NCI-H526 (cell line): ENCODE data around the gene NUBP1.

Experiments used
- DNase-seq, 2 experiments: peaks; one replicate each; lab custom pipeline; 2025; lab: John Stamatoyannopoulos, UW

The NUBP1 gene

DNA sequence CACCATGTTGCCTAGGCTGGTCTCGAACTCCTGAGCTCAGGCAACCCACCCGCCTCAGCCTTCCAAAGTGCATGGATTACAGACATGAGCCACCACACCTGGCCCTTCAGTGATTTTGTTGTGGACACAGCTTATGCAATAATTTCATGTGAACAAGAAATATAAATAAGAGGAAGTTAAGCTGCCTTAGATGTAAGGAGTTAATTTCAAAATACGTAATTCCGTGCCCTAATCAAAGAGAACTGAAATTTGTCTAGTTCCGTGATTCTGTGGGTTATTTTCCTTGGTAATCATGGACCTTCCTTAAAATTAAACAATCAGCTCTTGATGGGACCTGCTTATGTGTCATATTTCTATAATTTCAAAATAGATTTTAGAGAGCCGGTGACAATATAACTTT is 63.1 kb downstream of the NUBP1 start:
- DNase-seq, result no peak

DNA sequence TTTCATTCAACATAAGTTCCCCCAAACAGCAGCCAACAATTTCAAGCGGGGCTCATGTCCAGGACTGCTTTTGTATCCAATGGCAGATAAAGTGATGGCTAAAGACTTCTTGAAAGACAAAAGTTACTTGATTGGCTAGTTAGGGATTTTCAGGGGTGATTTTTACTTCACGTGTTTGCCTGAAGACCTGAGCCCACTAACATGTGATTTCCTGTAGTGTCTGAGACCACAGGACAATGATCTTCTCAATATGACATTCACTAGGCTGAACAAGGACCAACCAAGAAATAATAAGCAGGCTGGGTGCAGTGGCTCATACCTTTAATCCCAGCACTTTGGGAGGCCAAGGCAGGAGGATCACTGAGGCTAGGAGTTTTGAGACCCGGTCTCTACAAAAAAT is 64.6 kb downstream of the NUBP1 start:
- DNase-seq, result no peak

DNA sequence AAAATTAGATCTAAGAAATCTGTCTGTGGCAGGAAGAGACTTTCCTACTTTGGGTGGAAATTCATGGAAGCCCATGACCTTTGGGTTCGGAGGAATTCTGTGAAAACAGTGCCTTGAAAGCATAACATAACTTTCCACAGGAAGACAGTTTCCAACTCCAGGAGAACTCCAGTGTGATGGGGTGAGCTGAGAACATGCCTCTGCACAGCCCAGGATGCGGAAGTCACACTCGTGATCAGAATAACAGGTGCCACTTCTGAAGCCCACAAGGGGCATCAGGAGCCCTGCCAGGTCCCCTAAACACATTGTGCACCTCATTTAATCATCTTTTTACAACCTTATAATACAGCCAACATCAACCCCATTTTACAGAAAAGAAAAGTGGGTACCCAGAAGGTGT is 65.2 kb downstream of the NUBP1 start:
- DNase-seq, result no peak

DNA sequence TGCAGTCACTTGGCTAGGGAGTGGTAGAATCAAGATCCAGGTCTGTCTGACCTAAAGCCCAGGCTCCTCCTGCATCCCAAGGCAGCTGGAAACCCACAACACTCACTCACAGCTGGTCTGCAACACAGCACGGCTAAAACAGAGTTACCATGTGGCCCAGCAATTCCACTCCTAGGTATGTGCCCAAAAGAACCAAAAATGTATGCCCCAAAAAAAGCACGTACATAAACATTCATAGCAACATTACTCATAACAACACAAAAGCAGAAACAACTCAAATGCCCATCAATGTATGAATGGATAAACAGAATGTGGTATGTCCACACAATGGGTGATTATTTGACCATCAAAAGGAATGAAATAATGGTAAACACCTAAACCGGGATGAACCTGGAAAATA is 66.1 kb downstream of the NUBP1 start:
- no peak for DNase-seq

DNA sequence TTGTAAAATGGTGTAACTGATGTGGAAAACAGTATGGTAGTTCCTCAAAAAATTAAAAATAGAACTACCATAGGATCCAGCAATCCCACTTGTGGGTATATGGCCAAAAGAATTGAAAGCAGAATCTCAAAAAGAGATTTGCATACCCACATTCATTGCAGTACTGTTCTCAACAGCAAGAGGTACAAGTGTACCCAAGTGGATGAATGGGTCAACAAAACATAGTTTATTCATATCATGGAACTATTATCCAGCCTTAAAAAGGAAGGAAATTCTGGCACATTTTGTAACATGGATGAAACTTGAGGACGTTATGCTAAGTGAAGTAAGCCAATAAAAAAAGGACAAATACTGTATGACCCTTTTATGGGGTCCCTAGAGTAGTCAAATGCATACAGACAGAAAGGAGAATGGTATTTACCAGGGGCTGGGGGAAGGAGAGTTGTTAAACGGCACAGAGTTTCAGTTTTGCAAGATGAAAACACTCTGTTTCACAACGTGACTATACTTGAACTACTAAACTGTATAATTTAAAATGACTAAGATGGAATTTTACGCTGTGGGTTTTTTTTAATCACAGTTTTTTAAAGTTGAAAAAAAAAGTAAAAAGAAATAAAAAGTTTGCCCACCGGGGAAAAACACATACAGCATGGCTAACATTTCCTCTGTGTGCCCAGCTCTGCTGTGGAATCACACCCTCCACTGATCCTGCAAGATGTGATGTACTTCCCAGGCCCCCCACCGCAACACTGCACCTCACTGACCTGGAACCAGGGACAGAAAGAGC is 68.9 kb downstream of the NUBP1 start:
- no peak for DNase-seq

DNA sequence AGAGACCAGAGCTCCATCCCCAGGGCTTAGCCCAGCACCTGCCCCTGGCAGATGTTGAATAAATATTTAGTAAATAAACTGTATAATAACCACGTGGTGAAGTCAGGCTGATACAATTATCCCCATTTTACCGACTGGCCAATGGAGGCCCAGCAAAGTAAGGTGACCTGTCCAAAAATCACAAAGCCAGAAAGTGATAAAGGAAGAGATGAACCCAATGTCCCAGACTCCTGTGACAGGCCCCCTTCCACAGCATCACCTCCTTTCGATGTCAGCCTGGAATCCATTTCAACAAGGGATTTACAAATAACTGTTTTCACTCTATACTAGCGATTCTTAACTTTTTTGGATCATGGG is 69.4 kb downstream of the NUBP1 start:
- DNase-seq, result no peak

DNA sequence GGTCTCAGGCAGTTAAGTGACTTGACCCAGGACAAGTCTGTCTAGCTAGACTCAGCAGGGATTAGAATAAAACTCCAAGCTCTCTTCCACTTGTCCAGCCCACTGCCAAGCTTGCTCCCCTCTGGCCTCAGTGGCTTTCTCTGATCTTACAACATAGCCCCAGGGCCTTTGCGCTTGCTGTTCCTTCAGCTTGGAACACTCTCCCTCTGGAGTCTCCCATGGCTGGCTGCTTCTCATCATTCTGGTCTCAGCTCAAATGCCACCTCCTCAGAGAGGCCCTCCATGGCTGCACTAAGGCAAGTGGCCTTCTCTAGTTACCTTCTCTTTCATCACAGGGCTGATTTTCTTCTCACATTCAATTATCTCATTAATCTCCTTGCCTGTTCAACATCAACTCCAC is 73.9 kb downstream of the NUBP1 start:
- no peak for DNase-seq

DNA sequence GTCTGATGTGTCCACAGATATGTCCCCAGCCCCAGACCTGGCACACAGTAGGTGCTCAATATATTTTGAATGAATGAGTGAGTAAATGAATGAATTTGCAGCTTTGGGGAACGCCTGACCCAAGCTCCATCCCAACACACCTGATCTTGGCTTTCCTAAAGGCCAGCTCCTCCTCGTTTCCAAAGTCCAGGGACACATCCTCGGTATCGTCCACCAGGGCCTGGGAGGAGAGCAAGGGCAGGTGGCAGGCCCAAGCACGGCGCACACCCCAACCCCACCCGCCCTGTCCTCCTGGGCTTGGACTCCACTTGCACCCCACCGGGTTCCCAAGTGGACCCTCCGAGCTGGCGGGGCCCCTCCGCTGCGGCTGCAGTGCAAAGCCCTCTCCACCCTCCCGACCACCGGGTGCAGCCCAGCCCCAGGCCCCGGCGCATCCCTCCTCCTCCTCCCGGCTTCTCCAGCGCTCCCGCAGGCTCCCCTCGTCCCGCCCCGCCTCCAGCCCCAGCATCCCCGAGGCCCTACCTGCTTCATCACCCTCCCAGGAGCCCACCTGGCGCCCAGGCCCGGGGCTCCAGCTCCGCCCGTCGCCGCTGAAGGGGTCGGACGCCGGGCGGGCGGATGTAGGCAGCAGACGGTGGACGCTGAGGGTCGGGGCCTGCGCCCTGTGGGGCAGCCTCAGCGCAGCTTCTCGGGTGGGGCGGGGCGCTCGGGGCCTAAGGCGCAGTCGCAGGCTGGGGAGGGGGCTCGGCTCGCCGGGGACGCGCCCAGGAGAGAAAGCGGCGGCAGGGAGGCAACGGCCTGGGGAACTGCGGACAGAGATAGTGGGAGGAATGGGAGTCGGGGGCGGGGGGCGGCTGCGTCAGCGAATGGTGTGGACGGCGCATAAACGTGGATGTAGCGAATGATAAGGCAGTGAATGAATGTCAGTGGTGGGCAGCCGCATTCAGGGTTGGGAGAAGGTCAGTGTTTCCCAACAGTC is 74.6 kb downstream of the NUBP1 start, which contains the start of gene TVP23A:
Gene TVP23A (minus strand): TSS at position 832 of the 979 bp plus-strand sequence. CDS start 301 bp downstream, at position 531.
- peak; percentile 41 to 70 for DNase-seq
